A549 (cell line): ENCODE results near the gene SLC10A1.

Source experiments
- CTCF ChIP-seq: fragments of >200 bp; sonication (Bioruptor Twin); formaldehyde crosslinking; IDR thresholded peaks from 3 replicates; pipeline ENCODE4 v1.5.1; 2016
- ZC3H11A ChIP-seq: fragments of 450-650 bp; IDR thresholded peaks from 2 replicates; pipeline ENCODE4 v1.6.1; 2014; ENCODE audit warnings: antibody characterized with exemption, mild to moderate bottlenecking

- TF ChIP-seq CTCF (no peak), ZC3H11A (no peak)
Measured at GRCh38 chr14:69775012-69775411, 22.0 kb downstream of the SLC10A1 start.
